Measurements from ENCODE around the gene GP1BB. TPM values are rescaled to one million over a fixed set of nuclear protein-coding genes. Genes with fewer than 3 reads are reported as not detected.

Gene GP1BB
- total and polyA plus RNA-seq, 2 donors (not counting 3 experiments of a cell fraction or from before 2014, with no cell fraction given): 1.7 to 6.2 TPM

GRCh38 chr22:19772673-19773469 lies 49.5 kb downstream of the GP1BB start:
- no TSS peak for BruUV-seq (replicated peaks)
- ChIA-PET POLR2A (interaction anchor here (0.6 kb wide), 1 partner anchor 148 kb away, joined by 4 read pairs; no protein-coding TSS in a partner anchor), CTCF (interaction anchor here (0.7 to 2.7 kb wide), 18 partner anchors 9 to 139 kb away, joined by 3 to 28 read pairs (median 4); partner anchors contain the start of gene GP1BB)
- FAIRE-seq (peak; percentile 87), DNase-seq (ENCODE audit: low read depth, low spot score) (peak; percentile 83)
- no peak overlapping the region for H3K27ac ChIP-seq (ENCODE audit: insufficient read depth, low read depth, low read length)
- intact Hi-C loops (cut with micrococcal nuclease): loop anchor here (2.0 to 5.0 kb wide), 3 partner anchors 34 to 139 kb away; no protein-coding TSS in a partner anchor
- peak overlapping the region; percentile 24 for H3K9ac ChIP-seq (replicated peaks; ENCODE audit: extremely low read depth, insufficient read depth, low read length)
- no peak overlapping the region for H3K4me3 ChIP-seq (replicated peaks in 1 of 3; ENCODE audit: insufficient read depth in 1 of 3, low read depth in 1 of 3, low read length in 3 of 3)
- peak overlapping the region; percentile 9 for H3K4me2 ChIP-seq (ENCODE audit: insufficient read depth, low read length)
- no peak for TF ChIP-seq POLR2A (IDR thresholded peaks at IDR 0.05; ENCODE audit: low read depth, low read length)
- TF ChIP-seq, protein P1, sequence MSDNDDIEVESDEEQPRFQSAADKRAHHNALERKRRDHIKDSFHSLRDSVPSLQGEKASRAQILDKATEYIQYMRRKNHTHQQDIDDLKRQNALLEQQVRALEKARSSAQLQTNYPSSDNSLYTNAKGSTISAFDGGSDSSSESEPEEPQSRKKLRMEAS (IDR thresholded peaks at IDR 0.05; ENCODE audit: insufficient read depth, insufficient read length): no peak
- TF ChIP-seq FOS (IDR thresholded peaks at IDR 0.05; ENCODE audit: borderline replicate concordance, insufficient read depth, low read length): no peak
- TF ChIP-seq CTCF (IDR thresholded peaks at IDR 0.05; ENCODE audit: extremely low read depth in 1 of 2, insufficient read depth in 1 of 2, low read depth in 1 of 2, low read length in 2 of 2): peak; percentile 15 to 29
- TF ChIP-seq JUN (IDR thresholded peaks at IDR 0.05; ENCODE audit: borderline replicate concordance, insufficient read depth, insufficient read length, low read depth): no peak
- TF ChIP-seq POLR2AphosphoS5 (IDR thresholded peaks at IDR 0.05; ENCODE audit: insufficient read depth, low read depth, low read length): peak; percentile 28
- H3K79me2 ChIP-seq (ENCODE audit: control insufficient read depth, insufficient read depth, low read length): no peaks in the 10 kb centered on the region
- H4K20me1 ChIP-seq (replicated peaks; ENCODE audit: control insufficient read depth, extremely low read depth, insufficient read depth, low read length): no peaks in the 10 kb centered on the region
- H3K9me1 ChIP-seq (replicated peaks; ENCODE audit: control insufficient read depth, extremely low read depth, insufficient read depth, low read length): no peaks in the 10 kb centered on the region
- no peaks in the 10 kb centered on the region for H3K9me3 ChIP-seq (replicated peaks; ENCODE audit: control insufficient read depth, insufficient read depth, low read length)
- H2AFZ ChIP-seq (ENCODE audit: low read depth, low read length): peak overlapping the region; percentile 39
- peaks cover 5 to 7% of the 10 kb centered on the region in 2 experiments for H3K27me3 ChIP-seq (ENCODE audit: control insufficient read depth in 2 of 2, insufficient read depth in 2 of 2, low read length in 2 of 2)
- peaks cover 0 to 1% of the 10 kb centered on the region in 2 experiments for H3K36me3 ChIP-seq (ENCODE audit: control insufficient read depth in 2 of 2, extremely low read depth in 1 of 2, insufficient read depth in 2 of 2, low read length in 2 of 2)
- dilution Hi-C loops (cut with MboI; ENCODE audit: extremely low pct_ligation_motif_present, low sequenced_read_pairs): no loop called here
- peaks cover 12% of the 10 kb centered on the region for H3K4me1 ChIP-seq (ENCODE audit: control insufficient read depth, extremely low read depth, insufficient read depth, low read length)

All from endothelial cell of umbilical vein (primary cell).